NCI-H226 (cell line): Measurements from ENCODE around the gene RSPH9.
A peak's percentile ranks its signal among the peaks of the same experiment; 100 is the strongest.

Experiments used
- DNase-seq: peaks from one replicate; pipeline ENCODE4 v3.0.0-alpha.2; 2015

The RSPH9 gene

GRCh38 chr6:43644940-43645612, at the start of gene RSPH9:
TSS of gene RSPH9 (plus strand) at chr6:43645036. CDS start at chr6:43645099, 63 bp downstream.
- DNase-seq: no peak

- DNase-seq: no peak
These were observed 44.2 kb upstream of the RSPH9 start for GRCh38 chr6:43600595-43600994.

- peak; percentile 65 for DNase-seq
These were observed 40.7 kb upstream of the RSPH9 start for GRCh38 chr6:43604174-43604573.

GRCh38 chr6:43606019-43606418, 38.8 kb upstream of the RSPH9 start:
- no peak for DNase-seq

- DNase-seq: peak; percentile 40
These were observed 36.5 kb upstream of the RSPH9 start for GRCh38 chr6:43608310-43608763.

- DNase-seq: no peak
These were observed 36.0 kb upstream of the RSPH9 start for GRCh38 chr6:43608807-43609206.

GRCh38 chr6:43609402-43609801, 35.4 kb upstream of the RSPH9 start:
- DNase-seq: no peak

- no peak for DNase-seq
These were observed 34.4 kb upstream of the RSPH9 start for GRCh38 chr6:43610431-43610830.

GRCh38 chr6:43613721-43614395, 31.0 kb upstream of the RSPH9 start:
- no peak for DNase-seq

- DNase-seq: no peak
These were observed 30.5 kb upstream of the RSPH9 start for GRCh38 chr6:43614396-43614730.

GRCh38 chr6:43616725-43617472, 27.9 kb upstream of the RSPH9 start:
- DNase-seq: no peak

GRCh38 chr6:43621078-43621835, 23.6 kb upstream of the RSPH9 start:
- no peak for DNase-seq

- DNase-seq: no peak
These were observed 23.0 kb upstream of the RSPH9 start for GRCh38 chr6:43621836-43622180.

- DNase-seq: no peak
These were observed 22.3 kb upstream of the RSPH9 start for GRCh38 chr6:43622541-43622940.

- DNase-seq: no peak
These were observed 20.7 kb upstream of the RSPH9 start for GRCh38 chr6:43623880-43624785.

GRCh38 chr6:43624786-43625288, 20.0 kb upstream of the RSPH9 start:
- DNase-seq: no peak

- no peak for DNase-seq
These were observed 19.3 kb upstream of the RSPH9 start for GRCh38 chr6:43625393-43625992.

GRCh38 chr6:43627008-43627825, 17.6 kb upstream of the RSPH9 start:
- DNase-seq: peak; percentile 77

- peak; percentile 51 for DNase-seq
These were observed 16.3 kb upstream of the RSPH9 start for GRCh38 chr6:43628393-43629103.

- peak; percentile 99 for DNase-seq
These were observed 15.7 kb upstream of the RSPH9 start, which contains the start of gene GTPBP2 for GRCh38 chr6:43629104-43629504. TSS of gene GTPBP2 (minus strand) at chr6:43629264. CDS start at chr6:43629162, 102 bp downstream.
